HG03469 (cell line): ENCODE results near the gene MICAL3.

Experiments used
- ATAC-seq: cut with Tn5 transposase; IDR thresholded peaks from one replicate; pipeline ENCODE4 v1.9.1; 2021; ENCODE audit warnings: mild to moderate bottlenecking, moderate library complexity, moderate number of reproducible peaks; ENCODE audit not compliant: unreplicated experiment

Gene MICAL3

GRCh38 chr22:17785185-17786184, 238.9 kb downstream of the MICAL3 start:
- ATAC-seq, result no peak

- ATAC-seq, result no peak
These were observed 239.6 kb downstream of the MICAL3 start for GRCh38 chr22:17784776-17785175.

GRCh38 chr22:17783773-17784480, 240.4 kb downstream of the MICAL3 start:
- no peak for ATAC-seq

- ATAC-seq, result no peak
These were observed 241.0 kb downstream of the MICAL3 start for GRCh38 chr22:17783312-17783711.

- no peak for ATAC-seq
These were observed 241.7 kb downstream of the MICAL3 start for GRCh38 chr22:17782621-17783020.

GRCh38 chr22:17782158-17782557, 242.2 kb downstream of the MICAL3 start:
- ATAC-seq, result no peak

GRCh38 chr22:17781319-17782031, 242.9 kb downstream of the MICAL3 start:
- ATAC-seq, result no peak

- no peak for ATAC-seq
These were observed 243.5 kb downstream of the MICAL3 start for GRCh38 chr22:17780741-17781318.

- ATAC-seq, result no peak
These were observed 244.1 kb downstream of the MICAL3 start for GRCh38 chr22:17780116-17780740.

GRCh38 chr22:17779286-17780115, 244.9 kb downstream of the MICAL3 start:
- ATAC-seq, result no peak

- no peak for ATAC-seq
These were observed 245.9 kb downstream of the MICAL3 start for GRCh38 chr22:17778412-17778976.

- no peak for ATAC-seq
These were observed 246.7 kb downstream of the MICAL3 start for GRCh38 chr22:17777717-17778044.

- ATAC-seq, result peak; percentile 21
These were observed 247.2 kb downstream of the MICAL3 start for GRCh38 chr22:17777005-17777716.

- ATAC-seq, result no peak
These were observed 248.4 kb downstream of the MICAL3 start for GRCh38 chr22:17775781-17776465.

- no peak for ATAC-seq
These were observed 249.3 kb downstream of the MICAL3 start for GRCh38 chr22:17774926-17775685.

- ATAC-seq, result no peak
These were observed 250.0 kb downstream of the MICAL3 start, which contains the start of gene BID for GRCh38 chr22:17774206-17774925. Gene BID, minus strand, starts transcription at chr22:17774469. Its CDS starts 24,353 bp downstream, at chr22:17750116.
